ENCODE results near the gene ZNF569. TPM values are rescaled to one million over a fixed set of nuclear protein-coding genes. Genes with fewer than 3 reads are reported as not detected.
"Not testable (repeated sequence)": the region's sequence is repeated elsewhere in the genome, so short reads cannot be mapped to it uniquely, and the experiment has no call there.

Gene ZNF569
- total RNA-seq, 6 experiments from 2014 or later: 1.2 to 2.6 (median 1.8) TPM

GRCh38 chr19:37466277-37466797 is 907 bp downstream of the ZNF569 start:
- DNase-seq (no peak), ATAC-seq (no peak)
- peaks cover 0 to 15% (median under 1%) of the 10 kb centered on the region in 4 donors for H3K9me3 ChIP-seq

GRCh38 chr19:37452500-37453245 is 14.6 kb downstream of the ZNF569 start:
- H3K9me3 ChIP-seq: peaks cover 0 to 66% (median 40%) of the 10 kb centered on the region in 4 donors
- no peak for DNase-seq
- H3K27ac ChIP-seq: no peak overlapping the region
- H3K4me3 ChIP-seq: no peak overlapping the region
- ATAC-seq: no peak
- intact Hi-C loops (cut with DNase I): no loop called here
- no peaks in the 10 kb centered on the region for H3K27me3 ChIP-seq
- H3K36me3 ChIP-seq: peaks cover 0 to under 1% (median 0%) of the 10 kb centered on the region in 4 donors
- TF ChIP-seq CTCF (IDR thresholded peaks at IDR 0.05): no peak
- no peak for TF ChIP-seq POLR2A (IDR thresholded peaks at IDR 0.05)
- no peaks in the 10 kb centered on the region for H3K4me1 ChIP-seq
- 97% methylated on average over 4 of the region's 4 CpGs for WGBS (ENCODE audit: insufficient coverage, low coverage, low lambda C conversion rate, missing lambda C conversion rate)

More at GRCh38 chr19:37466277-37466797, 907 bp downstream of the ZNF569 start:
- 26% methylated on average over 22 of the region's 25 CpGs for WGBS (ENCODE audit: insufficient coverage, low coverage, low lambda C conversion rate, missing lambda C conversion rate)
- H3K27ac ChIP-seq: peak overlapping the region; percentile 42 to 89 (median 87)
- intact Hi-C loops (cut with DNase I): no loop called here
- no peaks in the 10 kb centered on the region for H3K27me3 ChIP-seq
- H3K36me3 ChIP-seq: peaks cover 0 to 13% (median 2%) of the 10 kb centered on the region in 4 donors
- TF ChIP-seq POLR2A (IDR thresholded peaks at IDR 0.05) (no peak), CTCF (IDR thresholded peaks at IDR 0.05) (no peak)
- H3K4me3 ChIP-seq: peak overlapping the region; percentile 89 to 97 (median 91)
- peaks cover 0 to 12% (median 1%) of the 10 kb centered on the region in 4 donors for H3K4me1 ChIP-seq

GRCh38 chr19:37413313-37414084 is 53.7 kb downstream of the ZNF569 start:
- intact Hi-C loops (cut with DNase I): no loop called here
- no peak for DNase-seq
- H3K4me3 ChIP-seq: no peak overlapping the region
- H3K27ac ChIP-seq: no peak overlapping the region
- H3K4me1 ChIP-seq: no peaks in the 10 kb centered on the region
- TF ChIP-seq CTCF (IDR thresholded peaks at IDR 0.05) (no peak), POLR2A (IDR thresholded peaks at IDR 0.05) (no peak)
- H3K36me3 ChIP-seq: peaks cover 0 to 5% (median 0%) of the 10 kb centered on the region in 4 donors
- no peak for ATAC-seq
- no peaks in the 10 kb centered on the region for H3K27me3 ChIP-seq
- WGBS (ENCODE audit: insufficient coverage, low coverage, low lambda C conversion rate, missing lambda C conversion rate): 100% methylated on average over 1 of the region's 1 CpG
- H3K9me3 ChIP-seq: peaks cover 4 to 75% (median 37%) of the 10 kb centered on the region in 4 donors

GRCh38 chr19:37412700-37413099 is 54.5 kb downstream of the ZNF569 start:
- H3K36me3 ChIP-seq: peaks cover 0 to 5% (median 0%) of the 10 kb centered on the region in 4 donors
- H3K27ac ChIP-seq: no peak overlapping the region
- WGBS (ENCODE audit: insufficient coverage, low coverage, low lambda C conversion rate, missing lambda C conversion rate): 100% methylated on average over 2 of the region's 2 CpGs
- H3K4me1 ChIP-seq: no peaks in the 10 kb centered on the region
- H3K9me3 ChIP-seq: peaks cover 4 to 68% (median 38%) of the 10 kb centered on the region in 4 donors
- no peak overlapping the region for H3K4me3 ChIP-seq
- no peak for ATAC-seq
- DNase-seq: no peak
- H3K27me3 ChIP-seq: no peaks in the 10 kb centered on the region
- intact Hi-C loops (cut with DNase I): no loop called here
- TF ChIP-seq CTCF (IDR thresholded peaks at IDR 0.05) (no peak), POLR2A (IDR thresholded peaks at IDR 0.05) (no peak)

GRCh38 chr19:37406140-37406846 is 61.0 kb downstream of the ZNF569 start:
- H3K4me1 ChIP-seq; intact Hi-C loops (cut with DNase I); H3K4me3 ChIP-seq; ATAC-seq; H3K27ac ChIP-seq; H3K27me3 ChIP-seq; DNase-seq; H3K36me3 ChIP-seq: not testable (repeated sequence)
- H3K9me3 ChIP-seq: peaks cover 0 to 39% (median 15%) of the 10 kb centered on the region in 4 donors
- 76% methylated on average over 6 of the region's 6 CpGs for WGBS (ENCODE audit: insufficient coverage, low coverage, low lambda C conversion rate, missing lambda C conversion rate)

Measured in right lobe of liver (tissue), 6 donors.